ENCODE measurements around the gene ITGAD.

ITGAD gene

GRCh38 chr16:31393056-31393455 lies at the start of gene ITGAD:
ITGAD (plus strand) TSS chr16:31393335; CDS start chr16:31393361, 26 bp downstream.
- no peak for DNase-seq (ENCODE audit: low spot score)

DNA sequence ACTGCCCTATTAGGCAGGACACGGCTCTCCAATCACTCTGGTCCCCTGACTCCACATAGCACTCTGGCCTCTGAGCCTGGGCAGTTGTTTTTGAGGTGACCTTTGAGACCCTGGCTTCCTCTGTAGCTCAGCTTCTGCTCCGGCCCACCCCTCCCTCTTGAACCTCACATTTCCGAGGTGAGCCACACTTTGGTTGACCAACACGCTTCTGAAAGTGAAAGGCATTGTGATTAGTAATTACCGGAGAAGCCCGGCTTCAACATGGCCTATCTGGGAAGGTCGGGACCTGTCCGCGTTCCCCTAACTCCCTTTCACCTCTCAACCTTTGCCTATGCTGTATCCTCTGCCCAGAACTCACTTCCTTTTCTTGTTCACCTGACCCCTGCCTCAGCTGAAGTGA lies 48.4 kb upstream of the ITGAD start:
- DNase-seq (ENCODE audit: low spot score): no peak

- no peak for DNase-seq (ENCODE audit: low spot score)
These were observed 45.7 kb upstream of the ITGAD start for GRCh38 chr16:31347445-31347844.

- no peak for DNase-seq (ENCODE audit: low spot score)
These were observed 44.6 kb upstream of the ITGAD start for GRCh38 chr16:31348579-31348978.

GRCh38 chr16:31350275-31351005 lies 42.7 kb upstream of the ITGAD start:
- no peak for DNase-seq (ENCODE audit: low spot score)

DNA sequence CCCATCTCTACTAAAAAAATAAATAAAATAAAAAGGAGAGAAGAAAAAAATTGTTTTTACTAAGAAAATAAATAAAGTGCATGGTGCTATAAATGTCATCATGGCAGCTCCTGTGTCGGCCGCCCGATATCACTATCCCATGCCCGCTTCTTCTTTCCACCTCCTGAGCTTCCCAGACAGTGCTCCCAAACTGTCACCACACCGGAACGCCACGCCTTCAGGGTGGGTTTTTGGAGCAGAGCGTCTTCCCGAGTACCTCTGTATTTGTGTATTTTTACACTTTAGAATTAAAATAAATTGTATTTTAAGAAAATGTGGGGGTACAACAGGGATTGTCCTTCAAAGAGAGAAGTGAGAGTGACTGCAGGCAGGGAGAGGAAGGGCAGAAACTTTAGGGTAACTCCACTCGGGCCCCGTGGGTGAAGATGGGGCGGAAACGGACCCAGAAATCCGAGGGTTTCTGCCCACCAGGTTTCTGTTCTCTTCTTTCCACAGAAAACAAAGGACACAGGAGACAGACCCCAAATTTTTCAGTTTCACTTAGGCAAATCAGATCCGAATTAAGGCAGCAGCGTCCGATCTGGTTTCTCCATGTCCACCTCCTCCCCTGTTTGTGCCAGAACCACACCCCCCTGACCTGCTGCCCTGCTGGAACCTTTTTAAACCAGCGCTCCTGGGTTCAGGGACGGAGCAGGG lies 41.7 kb upstream of the ITGAD start:
- no peak for DNase-seq (ENCODE audit: low spot score)

GRCh38 chr16:31351942-31352325 lies 41.2 kb upstream of the ITGAD start:
- DNase-seq (ENCODE audit: low spot score): peak; percentile 49

DNA sequence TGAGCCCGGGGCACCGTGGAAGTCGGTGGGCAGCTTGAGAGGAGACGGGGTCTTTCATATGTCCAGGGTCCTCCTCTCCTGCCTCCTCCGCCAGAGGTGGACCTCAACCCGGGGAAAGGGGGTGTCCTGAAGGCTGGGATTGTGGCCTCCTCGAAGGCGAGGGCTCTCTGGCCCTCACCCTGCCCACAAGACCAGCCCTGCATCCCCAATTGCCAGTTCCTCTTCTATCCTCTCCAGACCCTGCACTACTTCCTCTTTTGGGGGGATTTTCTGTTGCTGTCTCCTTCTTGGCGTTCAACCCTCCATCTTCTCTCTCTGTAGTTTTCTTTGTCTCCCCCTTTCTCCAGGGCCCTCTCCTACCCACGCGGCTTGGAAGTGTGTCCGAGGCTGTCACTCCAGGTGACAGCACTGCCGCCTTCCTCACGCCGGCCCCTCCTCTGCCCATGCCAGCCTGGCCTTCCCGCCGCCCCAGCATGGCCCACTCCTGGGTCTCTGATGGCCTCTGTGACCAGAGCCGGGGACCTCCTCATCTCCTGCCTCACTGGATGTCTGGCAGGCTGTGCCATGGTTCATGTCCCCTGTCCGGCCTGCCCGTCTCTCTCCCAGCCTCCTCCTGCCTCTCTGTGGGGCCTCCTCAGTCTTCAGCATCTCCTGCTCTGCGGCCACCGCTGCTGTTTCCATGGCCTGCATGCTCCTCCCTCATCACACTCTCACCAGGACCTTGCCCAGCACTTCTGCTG lies 40.6 kb upstream of the ITGAD start:
- DNase-seq (ENCODE audit: low spot score): no peak

GRCh38 chr16:31354394-31355291 lies 38.5 kb upstream of the ITGAD start, which contains the start of gene ITGAX:
ITGAX (plus strand) TSS chr16:31355176; CDS start chr16:31355255, 79 bp downstream.
- DNase-seq (ENCODE audit: low spot score): peak; percentile 81

DNA sequence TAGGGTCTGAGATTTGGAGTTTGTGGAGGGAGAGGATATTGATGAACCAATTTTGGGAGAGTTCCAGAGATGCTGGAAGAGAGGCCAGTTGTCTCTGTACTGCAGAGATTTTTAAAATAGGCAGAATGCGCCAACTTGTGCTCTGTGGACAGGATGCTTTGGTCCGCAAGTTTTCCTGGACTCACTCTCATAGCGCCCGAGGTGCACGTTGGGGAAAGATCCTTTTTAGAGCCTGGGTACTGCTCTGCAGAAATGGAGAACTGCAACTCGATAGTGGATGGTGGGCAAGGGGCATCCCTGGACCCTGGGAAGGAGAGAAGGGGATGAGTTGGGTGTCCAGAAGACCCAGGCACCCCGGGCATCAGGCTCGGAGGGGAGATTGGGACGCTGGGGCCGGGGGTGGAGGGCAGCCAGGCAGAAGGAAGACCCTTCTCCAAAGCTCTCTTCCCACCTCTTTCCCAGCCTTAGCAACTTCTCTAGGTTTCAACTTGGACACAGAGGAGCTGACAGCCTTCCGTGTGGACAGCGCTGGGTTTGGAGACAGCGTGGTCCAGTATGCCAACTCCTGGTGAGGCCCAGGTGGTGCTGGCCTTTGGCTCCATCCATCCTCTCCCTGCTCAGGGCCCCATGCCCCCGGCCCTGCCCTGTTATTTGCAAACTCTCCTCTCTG lies 37.6 kb upstream of the ITGAD start:
- no peak for DNase-seq (ENCODE audit: low spot score)

GRCh38 chr16:31356566-31357323 lies 36.4 kb upstream of the ITGAD start:
- no peak for DNase-seq (ENCODE audit: low spot score)

DNA sequence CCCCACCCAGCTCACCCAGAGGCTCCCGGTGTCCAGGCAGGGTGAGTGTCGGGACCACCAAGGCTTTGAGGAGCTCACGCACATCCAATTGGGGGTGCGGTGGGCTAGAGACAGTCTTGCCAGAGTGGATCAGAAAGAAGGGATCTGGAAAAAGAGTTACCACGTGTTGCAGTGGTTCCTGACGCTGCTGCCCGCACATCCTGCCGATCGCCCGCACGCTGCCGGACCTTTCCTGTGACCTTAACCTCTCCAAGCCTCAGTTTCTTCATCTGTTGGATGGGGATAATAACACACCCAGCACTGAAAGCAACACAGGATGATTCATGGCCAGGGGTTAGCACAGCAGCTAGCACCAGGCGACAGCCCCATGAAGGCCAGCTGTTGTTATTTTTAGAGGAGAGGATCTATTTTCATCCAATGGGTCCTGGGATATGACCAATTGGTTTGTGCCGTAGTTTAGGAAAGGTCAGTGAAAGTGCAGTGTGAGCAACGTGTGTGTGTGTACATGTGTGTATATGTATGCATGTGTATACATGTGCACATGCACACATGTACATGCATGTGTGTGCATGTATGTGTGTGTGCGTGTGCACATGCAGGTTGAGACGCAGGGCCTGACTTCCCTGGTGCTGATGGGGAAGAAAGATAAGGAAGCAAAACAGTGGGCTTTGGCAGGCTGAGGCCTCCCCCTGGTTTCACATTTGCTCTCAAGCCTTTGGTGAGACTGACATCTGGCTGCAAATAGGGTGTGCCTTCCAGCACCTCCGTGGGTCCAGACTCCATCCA lies 35.6 kb upstream of the ITGAD start:
- DNase-seq (ENCODE audit: low spot score): no peak

DNA sequence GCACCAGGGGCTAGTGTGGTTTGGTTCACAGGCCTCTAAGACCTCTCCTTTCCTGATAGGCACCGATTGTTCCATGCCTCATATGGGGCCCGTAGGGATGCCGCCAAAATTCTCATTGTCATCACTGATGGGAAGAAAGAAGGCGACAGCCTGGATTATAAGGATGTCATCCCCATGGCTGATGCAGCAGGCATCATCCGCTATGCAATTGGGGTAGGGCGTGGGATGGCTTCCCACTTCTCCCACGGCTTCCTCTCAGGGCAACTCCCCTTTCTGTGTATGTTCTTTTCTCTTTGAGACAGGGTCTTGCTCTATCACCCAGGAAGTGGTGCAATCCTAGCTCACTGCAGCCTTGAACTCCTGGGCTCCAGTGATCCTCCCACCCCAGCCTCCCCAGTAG lies 32.9 kb upstream of the ITGAD start:
- DNase-seq (ENCODE audit: low spot score): no peak

GRCh38 chr16:31361201-31362110 lies 31.7 kb upstream of the ITGAD start:
- DNase-seq (ENCODE audit: low spot score): no peak

DNA sequence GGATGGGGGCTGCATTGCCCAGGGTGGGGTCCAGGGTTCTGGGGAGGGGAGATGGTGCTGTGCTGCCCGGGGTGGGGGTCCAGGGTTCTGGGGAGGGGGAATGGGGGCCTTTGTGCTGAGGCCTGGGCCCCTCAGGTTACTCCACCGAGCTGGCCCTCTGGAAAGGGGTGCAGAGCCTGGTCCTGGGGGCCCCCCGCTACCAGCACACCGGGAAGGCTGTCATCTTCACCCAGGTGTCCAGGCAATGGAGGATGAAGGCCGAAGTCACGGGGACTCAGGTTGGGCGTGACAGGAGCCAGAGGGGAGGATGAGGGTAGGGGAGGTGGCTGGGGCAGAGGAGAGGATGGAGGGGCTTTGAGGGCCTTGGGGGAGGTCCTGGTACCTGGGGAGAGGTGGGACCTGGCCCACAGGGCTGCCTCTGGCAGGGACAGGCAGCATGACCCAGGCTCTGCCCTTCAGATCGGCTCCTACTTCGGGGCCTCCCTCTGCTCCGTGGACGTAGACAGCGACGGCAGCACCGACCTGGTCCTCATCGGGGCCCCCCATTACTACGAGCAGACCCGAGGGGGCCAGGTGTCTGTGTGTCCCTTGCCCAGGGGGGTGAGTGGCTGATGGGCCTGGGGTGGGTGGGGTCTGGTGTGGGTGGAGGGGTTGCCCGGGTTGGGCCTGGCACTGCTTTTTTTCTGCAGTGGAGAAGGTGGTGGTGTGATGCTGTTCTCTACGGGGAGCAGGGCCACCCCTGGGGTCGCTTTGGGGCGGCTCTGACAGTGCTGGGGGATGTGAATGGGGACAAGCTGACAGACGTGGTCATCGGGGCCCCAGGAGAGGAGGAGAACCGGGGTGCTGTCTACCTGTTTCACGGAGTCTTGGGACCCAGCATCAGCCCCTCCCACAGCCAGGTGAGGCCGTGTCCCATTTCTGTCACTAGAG lies 30.4 kb upstream of the ITGAD start:
- no peak for DNase-seq (ENCODE audit: low spot score)

GRCh38 chr16:31363721-31364120 lies 29.4 kb upstream of the ITGAD start:
- DNase-seq (ENCODE audit: low spot score): no peak

- DNase-seq (ENCODE audit: low spot score): no peak
These were observed 28.7 kb upstream of the ITGAD start for GRCh38 chr16:31364421-31364820.

Data from activated CD4-positive, alpha-beta T cell treated with anti-CD3 and anti-CD28 coated beads, Interleukin-2, Interleukin-4, amounts not matched to agents 100 ng/mL and 50 ng/mL, durations not matched to agents 16 hours and 8 hours (primary cell).